ENCODE measurements around the gene SLC38A10. TPM values are rescaled to one million over a fixed set of nuclear protein-coding genes. Genes with fewer than 3 reads are reported as not detected.

SLC38A10 gene
- total and polyA plus RNA-seq, 2 of the 13 experiments (the other 11 are each of a cell fraction or from before 2014, with no cell fraction given), result 23.4 to 55.8 TPM

DNA sequence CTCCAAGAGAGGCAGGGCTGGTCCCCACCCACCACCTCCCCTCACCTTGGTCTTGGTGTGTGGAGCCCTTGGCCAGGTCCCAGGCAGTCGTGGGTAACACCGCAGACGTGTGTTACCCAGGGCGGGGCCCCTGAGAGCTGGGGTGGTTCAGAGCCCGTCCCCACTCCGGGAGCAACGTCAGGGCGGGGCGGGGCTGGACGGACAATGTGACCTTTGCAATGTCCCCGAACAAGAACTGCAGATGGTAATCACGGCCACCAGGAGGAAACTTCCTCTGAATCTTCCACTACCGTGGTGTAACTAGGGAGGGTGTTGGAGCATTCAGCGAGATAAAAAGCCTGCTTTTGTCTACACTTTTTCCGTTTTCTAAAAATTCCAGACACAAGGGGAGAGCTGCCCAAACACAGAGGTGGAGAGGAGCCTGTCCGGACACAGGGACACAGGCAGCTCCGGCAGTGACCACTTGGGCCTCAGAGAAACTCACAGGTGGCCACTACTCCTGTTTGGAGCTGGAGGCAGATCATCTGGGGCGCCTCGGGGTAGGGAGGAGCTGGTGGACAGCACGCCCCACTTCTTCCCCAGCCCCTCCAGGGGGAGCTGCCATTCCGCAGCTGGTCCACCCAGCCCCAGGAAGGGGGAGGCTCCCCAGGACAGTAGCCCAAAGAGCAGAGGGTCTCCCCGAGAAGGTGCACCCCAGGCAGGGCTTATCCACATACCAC is 14.2 kb upstream of the SLC38A10 start (continued):
- TF ChIP-seq, protein P1, sequence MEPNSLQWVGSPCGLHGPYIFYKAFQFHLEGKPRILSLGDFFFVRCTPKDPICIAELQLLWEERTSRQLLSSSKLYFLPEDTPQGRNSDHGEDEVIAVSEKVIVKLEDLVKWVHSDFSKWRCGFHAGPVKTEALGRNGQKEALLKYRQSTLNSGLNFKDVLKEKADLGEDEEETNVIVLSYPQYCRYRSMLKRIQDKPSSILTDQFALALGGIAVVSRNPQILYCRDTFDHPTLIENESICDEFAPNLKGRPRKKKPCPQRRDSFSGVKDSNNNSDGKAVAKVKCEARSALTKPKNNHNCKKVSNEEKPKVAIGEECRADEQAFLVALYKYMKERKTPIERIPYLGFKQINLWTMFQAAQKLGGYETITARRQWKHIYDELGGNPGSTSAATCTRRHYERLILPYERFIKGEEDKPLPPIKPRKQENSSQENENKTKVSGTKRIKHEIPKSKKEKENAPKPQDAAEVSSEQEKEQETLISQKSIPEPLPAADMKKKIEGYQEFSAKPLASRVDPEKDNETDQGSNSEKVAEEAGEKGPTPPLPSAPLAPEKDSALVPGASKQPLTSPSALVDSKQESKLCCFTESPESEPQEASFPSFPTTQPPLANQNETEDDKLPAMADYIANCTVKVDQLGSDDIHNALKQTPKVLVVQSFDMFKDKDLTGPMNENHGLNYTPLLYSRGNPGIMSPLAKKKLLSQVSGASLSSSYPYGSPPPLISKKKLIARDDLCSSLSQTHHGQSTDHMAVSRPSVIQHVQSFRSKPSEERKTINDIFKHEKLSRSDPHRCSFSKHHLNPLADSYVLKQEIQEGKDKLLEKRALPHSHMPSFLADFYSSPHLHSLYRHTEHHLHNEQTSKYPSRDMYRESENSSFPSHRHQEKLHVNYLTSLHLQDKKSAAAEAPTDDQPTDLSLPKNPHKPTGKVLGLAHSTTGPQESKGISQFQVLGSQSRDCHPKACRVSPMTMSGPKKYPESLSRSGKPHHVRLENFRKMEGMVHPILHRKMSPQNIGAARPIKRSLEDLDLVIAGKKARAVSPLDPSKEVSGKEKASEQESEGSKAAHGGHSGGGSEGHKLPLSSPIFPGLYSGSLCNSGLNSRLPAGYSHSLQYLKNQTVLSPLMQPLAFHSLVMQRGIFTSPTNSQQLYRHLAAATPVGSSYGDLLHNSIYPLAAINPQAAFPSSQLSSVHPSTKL (CRISPR knock-in tag; IDR thresholded peaks at IDR 0.05), result peak; percentile 47; the same call in 1 of the 2 replicates
- 0 out of 2 replicates have a peak, but pooled peaks have one; percentile 53 for TF ChIP-seq GZF1 (CRISPR knock-in tag; IDR thresholded peaks at IDR 0.05)
- no peak for TF ChIP-seq HNF1A (IDR thresholded peaks at IDR 0.05; ENCODE audit: low read depth)
- peak; percentile 39; the same call in 1 of the 2 replicates for TF ChIP-seq HNF1A (CRISPR knock-in tag; IDR thresholded peaks at IDR 0.05; ENCODE audit: borderline replicate concordance)
- 0 out of 2 replicates have a peak, but pooled peaks have one; percentile 42 for TF ChIP-seq IRF2 (CRISPR knock-in tag; IDR thresholded peaks at IDR 0.05)
- no peak for TF ChIP-seq PLSCR1 (CRISPR knock-in tag; IDR thresholded peaks at IDR 0.05; ENCODE audit: borderline replicate concordance)
- TF ChIP-seq TFDP1 (CRISPR knock-in tag; IDR thresholded peaks at IDR 0.05; ENCODE audit: borderline replicate concordance), result no peak; the same call in 1 of the 2 replicates
- peak; percentile 52; the same call in 1 of the 2 replicates for TF ChIP-seq GABPB1 (CRISPR knock-in tag; IDR thresholded peaks at IDR 0.05)
- TF ChIP-seq, protein P2, sequence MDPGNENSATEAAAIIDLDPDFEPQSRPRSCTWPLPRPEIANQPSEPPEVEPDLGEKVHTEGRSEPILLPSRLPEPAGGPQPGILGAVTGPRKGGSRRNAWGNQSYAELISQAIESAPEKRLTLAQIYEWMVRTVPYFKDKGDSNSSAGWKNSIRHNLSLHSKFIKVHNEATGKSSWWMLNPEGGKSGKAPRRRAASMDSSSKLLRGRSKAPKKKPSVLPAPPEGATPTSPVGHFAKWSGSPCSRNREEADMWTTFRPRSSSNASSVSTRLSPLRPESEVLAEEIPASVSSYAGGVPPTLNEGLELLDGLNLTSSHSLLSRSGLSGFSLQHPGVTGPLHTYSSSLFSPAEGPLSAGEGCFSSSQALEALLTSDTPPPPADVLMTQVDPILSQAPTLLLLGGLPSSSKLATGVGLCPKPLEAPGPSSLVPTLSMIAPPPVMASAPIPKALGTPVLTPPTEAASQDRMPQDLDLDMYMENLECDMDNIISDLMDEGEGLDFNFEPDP (CRISPR knock-in tag; conservative IDR thresholded peaks at IDR 0.05), result no peak
- peak; percentile 19 for TF ChIP-seq ZZZ3 (CRISPR knock-in tag; IDR thresholded peaks at IDR 0.05; ENCODE audit: borderline replicate concordance)
- TF ChIP-seq ZNF777 (CRISPR knock-in tag; IDR thresholded peaks at IDR 0.05), result peak; percentile 90
- TF ChIP-seq MED8 (CRISPR knock-in tag; IDR thresholded peaks at IDR 0.05; ENCODE audit: insufficient replicate concordance), result no peak
- TF ChIP-seq HNF1B (CRISPR knock-in tag; IDR thresholded peaks at IDR 0.05), result peak; percentile 65
- peak; percentile 83 for TF ChIP-seq RAD21 (CRISPR knock-in tag; IDR thresholded peaks at IDR 0.05)

Data from HepG2 (cell line).